T-helper 2 cell treated with Interferon-gamma antibody and Interleukin-4, amounts not matched to agents 5 μg/mL and 100 μg/mL, for 36 hours (primary cell): ENCODE results near the gene MYOCOS.
A peak's percentile ranks its signal among the peaks of the same experiment; 100 is the strongest.
"Not testable (repeated sequence)": the region's sequence is repeated elsewhere in the genome, so short reads cannot be mapped to it uniquely, and the experiment has no call there.

ENCODE experiments used
- DNase-seq: peaks from one replicate; pipeline ENCODE4 v3.0.0; 2021; ENCODE audit warnings: low spot score
- H3K27ac Mint-ChIP-seq: one replicate; pipeline ENCODE4 v1.8.0; 2021; ENCODE audit warnings: mild to moderate bottlenecking, mixed read lengths
- H3K27me3 Mint-ChIP-seq: one replicate; pipeline ENCODE4 v1.8.0; 2021; ENCODE audit warnings: low read depth, mixed read lengths
- H3K36me3 Mint-ChIP-seq: one replicate; pipeline ENCODE4 v1.8.0; 2021; ENCODE audit warnings: low read depth, mixed read lengths
- H3K4me1 Mint-ChIP-seq: one replicate; pipeline ENCODE4 v1.8.0; 2021; ENCODE audit warnings: low read depth, mixed read lengths
- H3K4me3 Mint-ChIP-seq: one replicate; pipeline ENCODE4 v1.8.0; 2022; ENCODE audit warnings: mild to moderate bottlenecking, moderate library complexity, mixed read lengths
- H3K9me3 Mint-ChIP-seq: one replicate; pipeline ENCODE4 v1.8.0; 2021; ENCODE audit warnings: mixed read lengths

The MYOCOS gene

DNA sequence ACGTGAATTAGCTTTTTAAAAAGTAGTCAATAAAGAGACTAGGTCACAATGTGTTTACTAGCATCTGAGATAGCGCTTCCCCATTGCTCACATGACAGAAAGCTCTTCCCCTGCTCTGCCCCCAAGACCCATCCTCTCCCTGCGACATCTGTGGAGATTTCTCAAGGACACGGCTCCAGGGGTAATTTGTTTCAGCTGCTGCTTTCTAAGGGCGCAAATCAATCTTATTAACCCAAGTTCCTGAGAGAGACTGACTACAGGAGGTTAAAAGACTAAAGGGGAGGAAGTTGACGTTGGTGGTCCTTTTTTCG lies at the start of gene MYOCOS:
Gene MYOCOS, plus strand, starts transcription at position 92 of the 311 bp plus-strand sequence. CDS start 1,641 bp downstream, outside the sequence.
- DNase-seq, result no peak
- H3K9me3 Mint-ChIP-seq, result no peaks in the 10 kb centered on the region
- no peak within 1 kb of the TSS for H3K27ac Mint-ChIP-seq
- no peaks in the 10 kb centered on the region for H3K36me3 Mint-ChIP-seq
- H3K4me1 Mint-ChIP-seq, result no peaks in the 10 kb centered on the region
- H3K27me3 Mint-ChIP-seq, result peaks cover 8% of the 10 kb centered on the region
- no peak within 1 kb of the TSS for H3K4me3 Mint-ChIP-seq

GRCh38 chr1:171576144-171576543 lies 45.9 kb upstream of the MYOCOS start:
- Mint-ChIP-seq H3K36me3 (peaks cover 60% of the 10 kb centered on the region), H3K27me3 (no peaks in the 10 kb centered on the region), H3K27ac (no peak overlapping the region), H3K9me3 (no peaks in the 10 kb centered on the region), H3K4me3 (no peak overlapping the region), H3K4me1 (peaks cover 10% of the 10 kb centered on the region)
- no peak for DNase-seq

DNA sequence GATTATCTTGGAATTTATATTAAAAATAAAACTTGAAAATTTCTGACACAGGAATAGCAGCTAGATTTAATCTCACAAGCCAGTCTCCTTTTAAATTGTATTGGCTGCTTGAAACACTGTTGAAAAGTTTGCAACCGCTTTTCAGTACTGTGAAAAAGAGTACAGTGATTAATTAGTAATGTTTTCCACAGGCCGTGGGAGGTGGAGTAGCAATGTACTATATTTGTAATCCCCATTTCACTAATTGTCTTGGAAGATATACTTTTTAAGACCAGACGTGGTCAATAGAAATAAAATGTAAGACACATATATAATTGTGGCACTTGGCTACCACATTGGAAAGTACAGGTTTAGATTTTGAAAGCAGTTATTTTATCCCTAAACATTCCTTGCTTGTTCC lies 40.8 kb upstream of the MYOCOS start:
- DNase-seq, result no peak
- Mint-ChIP-seq H3K4me1 (peaks cover 15% of the 10 kb centered on the region), H3K9me3 (no peaks in the 10 kb centered on the region), H3K27ac (no peak overlapping the region), H3K27me3 (no peaks in the 10 kb centered on the region), H3K4me3 (no peak overlapping the region), H3K36me3 (peaks cover 57% of the 10 kb centered on the region)

GRCh38 chr1:171581766-171582165 lies 40.3 kb upstream of the MYOCOS start:
- Mint-ChIP-seq H3K36me3 (peaks cover 56% of the 10 kb centered on the region), H3K9me3 (no peaks in the 10 kb centered on the region), H3K27ac (peak overlapping the region; percentile 47), H3K27me3 (no peaks in the 10 kb centered on the region), H3K4me1 (peaks cover 15% of the 10 kb centered on the region), H3K4me3 (no peak overlapping the region)
- no peak for DNase-seq

DNA sequence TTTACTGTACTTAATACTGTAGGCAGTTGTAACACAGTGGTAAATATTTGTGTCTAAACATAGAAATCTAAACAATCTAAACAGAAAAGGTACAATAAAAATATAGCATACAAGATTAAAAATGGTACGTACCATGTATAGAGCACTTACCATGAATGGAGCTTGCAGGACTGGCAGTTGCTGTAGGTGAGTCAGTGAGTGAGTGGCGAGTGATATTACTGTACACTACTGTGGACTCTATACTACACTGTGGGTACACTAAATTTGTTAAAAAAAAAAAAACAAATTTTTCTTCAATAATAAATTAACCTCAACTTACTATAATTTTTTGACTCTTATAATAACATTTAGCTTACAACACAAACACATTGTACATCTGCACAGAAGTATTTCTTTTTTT lies 39.5 kb upstream of the MYOCOS start:
- Mint-ChIP-seq H3K4me3 (no peak overlapping the region), H3K27ac (no peak overlapping the region), H3K4me1 (peaks cover 17% of the 10 kb centered on the region), H3K36me3 (peaks cover 57% of the 10 kb centered on the region), H3K9me3 (no peaks in the 10 kb centered on the region), H3K27me3 (no peaks in the 10 kb centered on the region)
- no peak for DNase-seq

- no peaks in the 10 kb centered on the region for H3K9me3 Mint-ChIP-seq
- DNase-seq, result no peak
- H3K4me3 Mint-ChIP-seq, result no peak overlapping the region
- no peak overlapping the region for H3K27ac Mint-ChIP-seq
- H3K36me3 Mint-ChIP-seq, result peaks cover 55% of the 10 kb centered on the region
- no peaks in the 10 kb centered on the region for H3K27me3 Mint-ChIP-seq
- peaks cover 17% of the 10 kb centered on the region for H3K4me1 Mint-ChIP-seq
Measured at GRCh38 chr1:171583591-171584201, 38.3 kb upstream of the MYOCOS start.

- Mint-ChIP-seq H3K36me3 (peaks cover 60% of the 10 kb centered on the region), H3K9me3 (no peaks in the 10 kb centered on the region), H3K27me3 (no peaks in the 10 kb centered on the region), H3K27ac (no peak overlapping the region), H3K4me3 (no peak overlapping the region), H3K4me1 (peaks cover 14% of the 10 kb centered on the region)
- no peak for DNase-seq
Measured at GRCh38 chr1:171585715-171586114, 36.3 kb upstream of the MYOCOS start.

- H3K9me3 Mint-ChIP-seq, result no peaks in the 10 kb centered on the region
- no peak overlapping the region for H3K4me3 Mint-ChIP-seq
- peaks cover 6% of the 10 kb centered on the region for H3K4me1 Mint-ChIP-seq
- H3K27me3 Mint-ChIP-seq, result no peaks in the 10 kb centered on the region
- H3K36me3 Mint-ChIP-seq, result peaks cover 77% of the 10 kb centered on the region
- no peak for DNase-seq
- no peak overlapping the region for H3K27ac Mint-ChIP-seq
Measured at GRCh38 chr1:171588230-171588629, 33.8 kb upstream of the MYOCOS start.

- Mint-ChIP-seq H3K27ac (no peak overlapping the region), H3K27me3 (no peaks in the 10 kb centered on the region), H3K9me3 (no peaks in the 10 kb centered on the region), H3K4me3 (no peak overlapping the region), H3K36me3 (peaks cover 66% of the 10 kb centered on the region), H3K4me1 (peaks cover 6% of the 10 kb centered on the region)
- no peak for DNase-seq
Measured at GRCh38 chr1:171590022-171590421, 32.0 kb upstream of the MYOCOS start.

DNA sequence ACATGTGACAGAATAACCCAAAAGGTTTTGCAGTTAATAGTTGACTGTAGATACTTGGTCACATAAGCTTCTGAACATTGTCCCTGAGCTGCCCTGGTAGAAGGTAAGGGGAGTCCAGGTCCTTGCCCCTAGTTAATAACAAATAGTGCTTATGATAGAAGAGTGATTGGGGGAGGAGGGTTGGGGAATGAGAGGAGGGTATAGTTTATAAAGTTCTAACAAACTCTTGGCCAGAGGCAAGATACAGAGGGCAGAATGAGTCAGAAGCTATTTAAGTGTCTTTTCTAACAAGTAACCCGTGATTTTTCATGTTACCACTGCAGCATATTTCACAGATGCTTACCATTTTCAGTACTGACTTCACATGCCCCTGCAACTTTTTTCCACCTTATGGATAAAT lies 26.7 kb upstream of the MYOCOS start:
- Mint-ChIP-seq H3K27me3 (no peaks in the 10 kb centered on the region), H3K9me3 (no peaks in the 10 kb centered on the region), H3K4me3 (no peak overlapping the region), H3K4me1 (peaks cover 2% of the 10 kb centered on the region), H3K36me3 (peaks cover 29% of the 10 kb centered on the region), H3K27ac (no peak overlapping the region)
- DNase-seq, result no peak

DNA sequence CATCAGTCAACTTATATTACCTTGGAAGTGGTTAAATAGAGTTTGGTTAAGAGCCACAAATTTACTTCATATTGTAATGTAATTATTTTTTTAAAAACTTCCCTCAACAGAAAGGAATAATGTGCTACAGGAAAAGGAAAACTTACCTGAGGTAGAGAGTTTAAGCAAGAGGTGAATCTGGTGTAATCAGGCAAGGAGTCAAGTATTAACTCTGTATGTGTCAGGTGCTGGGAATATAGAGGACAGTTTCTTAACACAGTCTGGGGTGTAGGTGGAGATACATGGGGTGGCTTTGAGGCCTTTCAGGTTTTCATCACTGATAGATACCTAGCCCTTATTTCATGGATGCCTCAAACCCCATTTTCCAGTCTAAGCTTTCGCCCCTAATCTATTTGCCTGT lies 25.9 kb upstream of the MYOCOS start:
- no peak for DNase-seq
- no peak overlapping the region for H3K27ac Mint-ChIP-seq
- no peaks in the 10 kb centered on the region for H3K27me3 Mint-ChIP-seq
- H3K36me3 Mint-ChIP-seq, result peaks cover 22% of the 10 kb centered on the region
- peaks cover 2% of the 10 kb centered on the region for H3K4me1 Mint-ChIP-seq
- H3K4me3 Mint-ChIP-seq, result no peak overlapping the region
- no peaks in the 10 kb centered on the region for H3K9me3 Mint-ChIP-seq

- H3K27ac Mint-ChIP-seq, result no peak overlapping the region
Measured at GRCh38 chr1:171596705-171597104, 25.3 kb upstream of the MYOCOS start.

DNA sequence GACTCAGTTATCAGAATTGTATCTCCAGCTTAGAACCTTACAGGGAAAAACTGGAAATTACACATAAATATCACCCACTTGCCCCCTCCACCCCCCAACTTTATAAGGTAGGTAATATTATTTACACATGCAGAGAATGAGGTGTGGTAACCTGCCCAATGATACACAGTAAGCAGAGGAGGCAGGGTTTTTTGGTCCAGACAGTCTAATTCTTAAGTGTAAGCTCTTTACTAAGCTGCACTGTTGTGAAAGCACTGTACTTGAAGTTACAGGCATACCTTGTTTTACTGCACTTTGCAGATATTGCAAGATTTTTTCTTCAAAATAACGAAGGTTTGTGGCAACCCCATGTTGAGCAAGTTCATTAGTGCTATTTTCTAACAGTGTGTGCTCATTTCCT lies 24.8 kb upstream of the MYOCOS start:
- Mint-ChIP-seq H3K9me3 (no peaks in the 10 kb centered on the region), H3K27me3 (no peaks in the 10 kb centered on the region), H3K27ac (no peak overlapping the region), H3K4me3 (no peak overlapping the region), H3K36me3 (peaks cover 13% of the 10 kb centered on the region), H3K4me1 (peaks cover 2% of the 10 kb centered on the region)
- no peak for DNase-seq

More at GRCh38 chr1:171596705-171597104, 25.3 kb upstream of the MYOCOS start:
- no peaks in the 10 kb centered on the region for H3K27me3 Mint-ChIP-seq
- H3K4me3 Mint-ChIP-seq, result no peak overlapping the region
- H3K4me1 Mint-ChIP-seq, result peaks cover 2% of the 10 kb centered on the region
- no peaks in the 10 kb centered on the region for H3K9me3 Mint-ChIP-seq
- no peak for DNase-seq
- H3K36me3 Mint-ChIP-seq, result peaks cover 16% of the 10 kb centered on the region

DNA sequence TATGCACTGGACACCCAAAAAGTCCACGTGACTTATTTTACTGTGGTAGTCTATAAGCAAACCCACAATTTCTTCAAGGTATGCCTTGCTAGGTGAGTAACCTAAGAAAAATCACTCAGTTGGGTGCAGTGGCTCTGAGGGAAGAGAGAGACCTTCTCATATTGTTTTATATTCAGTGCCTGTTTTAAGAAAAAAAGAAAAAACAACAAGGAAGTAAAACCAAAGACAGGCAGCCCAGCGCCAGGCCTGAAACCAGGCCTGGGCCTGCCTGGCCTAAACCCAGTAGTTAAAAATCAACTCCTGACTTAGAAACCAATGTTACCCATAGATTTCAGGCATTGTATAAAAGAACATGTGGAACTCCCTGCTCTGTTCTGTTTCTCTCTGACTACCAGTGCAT lies 21.7 kb upstream of the MYOCOS start:
- DNase-seq, H3K36me3 Mint-ChIP-seq, H3K4me1 Mint-ChIP-seq, H3K9me3 Mint-ChIP-seq, H3K27me3 Mint-ChIP-seq, H3K27ac Mint-ChIP-seq, H3K4me3 Mint-ChIP-seq: not testable (repeated sequence)

DNA sequence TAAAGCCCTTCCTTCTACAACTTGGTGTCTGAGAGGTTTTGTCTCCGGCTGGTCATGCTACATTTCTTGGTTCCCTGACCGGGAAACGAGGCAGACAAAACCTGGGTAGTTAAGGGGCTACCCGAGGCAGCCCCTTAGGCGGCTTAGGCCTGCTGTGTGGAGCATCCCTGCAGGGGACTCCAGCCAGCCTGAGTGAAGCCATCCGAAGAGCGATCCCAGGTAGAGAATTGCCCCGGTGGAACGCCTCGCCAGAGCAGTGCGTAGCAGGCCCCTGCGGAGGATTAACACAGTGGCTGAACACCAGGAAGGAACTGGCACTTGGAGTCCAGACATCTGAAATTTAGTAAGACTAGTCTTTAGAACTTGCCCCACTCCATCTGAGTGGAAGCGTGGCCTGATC lies 21.2 kb upstream of the MYOCOS start:
- DNase-seq, result no peak
- no peaks in the 10 kb centered on the region for H3K9me3 Mint-ChIP-seq
- no peaks in the 10 kb centered on the region for H3K27me3 Mint-ChIP-seq
- H3K4me3 Mint-ChIP-seq, result no peak overlapping the region
- H3K27ac Mint-ChIP-seq, result no peak overlapping the region
- peaks cover 2% of the 10 kb centered on the region for H3K4me1 Mint-ChIP-seq
- H3K36me3 Mint-ChIP-seq, result peaks cover 2% of the 10 kb centered on the region
